Erythroblast (primary cell): ENCODE results near the gene RHOXF2.
"Not testable (repeated sequence)": the region's sequence is repeated elsewhere in the genome, so short reads cannot be mapped to it uniquely, and the experiment has no call there.

Experiments
- GATA1 ChIP-seq: IDR thresholded peaks from 2 replicates; pipeline ENCODE4 v1.6.1; 2011; ENCODE audit warnings: low read depth, mild to moderate bottlenecking, control low read depth, low read length, moderate library complexity
- POLR2A ChIP-seq: IDR thresholded peaks from 2 replicates; pipeline ENCODE4 v1.6.1; 2011; ENCODE audit warnings: mild to moderate bottlenecking, low read length

DNA sequence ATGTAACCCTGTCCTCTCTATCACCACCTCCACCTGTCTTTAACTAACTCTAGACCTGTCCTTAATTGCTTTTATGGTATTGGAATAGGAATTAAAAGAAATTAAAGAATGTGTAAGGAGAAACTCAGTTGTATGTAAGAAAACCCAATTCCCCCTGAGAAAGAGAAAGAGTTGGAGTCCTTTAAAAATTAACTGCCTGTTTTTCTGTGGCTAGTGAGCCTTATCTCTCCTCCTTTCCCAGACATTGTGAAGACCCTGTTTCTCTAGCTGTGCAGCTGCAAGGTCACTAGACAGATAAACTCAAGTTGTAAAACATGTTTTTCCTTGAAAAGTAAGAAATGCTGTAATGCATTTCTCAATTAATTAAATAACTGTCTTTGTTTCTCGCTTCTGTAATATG is 12.1 kb upstream of the RHOXF2 start:
- not testable (repeated sequence) for TF ChIP-seq POLR2A, GATA1
